Liver (tissue), 9 donors: ENCODE results near the gene GPD1L. TPM values are rescaled to one million over a fixed set of nuclear protein-coding genes. Genes with fewer than 3 reads are reported as not detected.
A peak's percentile ranks its signal among the peaks of the same experiment; 100 is the strongest.

ENCODE experiments used
- DNase-seq: peaks from one replicate; pipeline ENCODE4 v3.0.0-alpha.2; 2017; ENCODE audit warnings: low spot score
- H3K27ac ChIP-seq, 2 donors: one replicate each; pipeline ENCODE4 v1.7.0; 2013; ENCODE audit warnings: inconsistent platforms in 2 of 2, low read length in 2 of 2, control low read depth in 1 of 2, low read depth in 1 of 2, mild to moderate bottlenecking in 1 of 2
- H3K27me3 ChIP-seq, 4 donors: one replicate each; pipeline versions ENCODE4 v1.6.1 to v1.7.0; 2013; ENCODE audit warnings: low read length in 3 of 4, inconsistent platforms in 1 of 4, mild to moderate bottlenecking in 1 of 4, moderate library complexity in 1 of 4; ENCODE audit not compliant: control insufficient read depth in 4 of 4, insufficient read depth in 4 of 4
- H3K36me3 ChIP-seq, 4 donors: one replicate each; pipeline versions ENCODE4 v1.6.1 to v1.7.0; 2013; ENCODE audit warnings: low read length in 3 of 4, mild to moderate bottlenecking in 3 of 4, low read depth in 1 of 4, moderate library complexity in 1 of 4; ENCODE audit not compliant: control insufficient read depth in 4 of 4, insufficient read depth in 3 of 4
- H3K4me1 ChIP-seq, 4 donors: one replicate each; pipeline versions ENCODE4 v1.6.1 to v1.7.0; 2013; ENCODE audit warnings: low read length in 3 of 4, mild to moderate bottlenecking in 3 of 4, moderate library complexity in 1 of 4; ENCODE audit not compliant: control insufficient read depth in 4 of 4, insufficient read depth in 4 of 4
- H3K4me3 ChIP-seq, 3 donors: one replicate each; pipeline versions ENCODE4 v1.6.1 to v1.7.0; 2013; ENCODE audit warnings: low read length in 3 of 3, control low read depth in 1 of 3, low read depth in 1 of 3, mild to moderate bottlenecking in 1 of 3
- H3K9ac ChIP-seq, 2 donors: one replicate each; pipeline ENCODE4 v1.7.0; 2013; ENCODE audit warnings: low read length in 2 of 2, mild to moderate bottlenecking in 2 of 2, moderate library complexity in 2 of 2, control low read depth in 1 of 2, low read depth in 1 of 2
- H3K9me3 ChIP-seq, 4 donors: one replicate each; pipeline versions ENCODE4 v1.6.1 to v1.7.0; 2013; ENCODE audit warnings: low read length in 3 of 4; ENCODE audit not compliant: control insufficient read depth in 4 of 4
- ATF3 ChIP-seq: IDR thresholded peaks from 2 replicates; pipeline ENCODE4 v1.6.1; 2016; ENCODE audit warnings: antibody characterized with exemption
- CTCF ChIP-seq: fragments of 150-350 bp; IDR thresholded peaks from 2 replicates; pipeline ENCODE4 v1.5.1; 2017; ENCODE audit warnings: improper control_type of control experiment, low read depth, low read length; ENCODE audit not compliant: missing input control
- EGR1 ChIP-seq, 2 donors: IDR thresholded peaks; 2 replicates each; pipeline ENCODE4 v1.6.1; 2016 to 2018; ENCODE audit warnings: antibody characterized with exemption in 2 of 2, low read depth in 2 of 2
- FOXA1 ChIP-seq: IDR thresholded peaks from 2 replicates; pipeline ENCODE4 v1.6.1; 2016; ENCODE audit warnings: antibody characterized with exemption
- FOXA2 ChIP-seq: IDR thresholded peaks from 2 replicates; pipeline ENCODE4 v1.6.1; 2016; ENCODE audit warnings: antibody characterized with exemption
- GABPA ChIP-seq, 2 donors: IDR thresholded peaks in 1 of 2; conservative IDR thresholded peaks in 1 of 2; 2 replicates each; pipeline ENCODE4 v1.6.1; 2016; ENCODE audit warnings: antibody characterized with exemption in 2 of 2, mild to moderate bottlenecking in 1 of 2, moderate library complexity in 1 of 2
- HNF4G ChIP-seq: IDR thresholded peaks from 2 replicates; pipeline ENCODE4 v1.6.1; 2016; ENCODE audit warnings: antibody characterized with exemption
- JUND ChIP-seq, 2 donors: IDR thresholded peaks; 2 replicates each; pipeline ENCODE4 v1.6.1; 2016; ENCODE audit warnings: antibody characterized with exemption in 2 of 2
- MAX ChIP-seq: IDR thresholded peaks from 2 replicates; pipeline ENCODE4 v1.6.1; 2016; ENCODE audit warnings: antibody characterized with exemption
- NR2F2 ChIP-seq: IDR thresholded peaks from 2 replicates; pipeline ENCODE4 v1.6.1; 2016; ENCODE audit warnings: antibody characterized with exemption
- RAD21 ChIP-seq, 2 donors: IDR thresholded peaks; 2 replicates each; pipeline ENCODE4 v1.6.1; 2016; ENCODE audit warnings: antibody characterized with exemption in 2 of 2, mild to moderate bottlenecking in 2 of 2
- RXRA ChIP-seq, 2 donors: IDR thresholded peaks; 2 replicates each; pipeline ENCODE4 v1.6.1; 2017 to 2018; ENCODE audit warnings: antibody characterized with exemption in 2 of 2, mild to moderate bottlenecking in 1 of 2
- SP1 ChIP-seq: IDR thresholded peaks from 2 replicates; pipeline ENCODE4 v1.6.1; 2018; ENCODE audit warnings: antibody characterized with exemption, mild to moderate bottlenecking
- TAF1 ChIP-seq: conservative IDR thresholded peaks from 2 replicates; pipeline ENCODE4 v1.6.1; 2016; ENCODE audit warnings: antibody characterized with exemption, mild to moderate bottlenecking
- YY1 ChIP-seq: IDR thresholded peaks from 2 replicates; pipeline ENCODE4 v1.6.1; 2016; ENCODE audit warnings: antibody characterized with exemption, mild to moderate bottlenecking
- WGBS: extraction: QIAGEN DNeasy Blood & Tissue Kit; methylation state at CpG from one replicate; pipeline ENCODE4 v1.1.7; 2013; 5-methylcytosine and 5-hydroxymethylcytosine counted together
- polyA plus RNA-seq, 2 donors: library from polyadenylated mRNA; stranded (reverse) in 1 of 2; unstranded in 1 of 2; fragments of 200-250 nt in 1 of 2; fragments of >200 nt in 1 of 2; fragmentation: Nextera tagmentation in 1 of 2; extraction: Ambion mirVana in 1 of 2; gene quantifications; one replicate each; pipeline versions ENCODE4 v1.2.1 to v1.2.3, GENCODE V29; 2013 to 2015
- total RNA-seq, 2 donors: library from RNA; depleted of rRNA; stranded (reverse); fragments of >200 nt; gene quantifications; one replicate each; pipeline ENCODE4 v1.2.3, GENCODE V29; 2014
- donor health status: healthy.
- donor health status: healthy.
- donor health status: healthy.
- donor health status: healthy.
- donor health status: healthy.

GPD1L gene
- total and polyA plus RNA-seq, 4 donors = 1.4 to 5.0 (median 3.1) TPM

- no peaks in the 10 kb centered on the region for H3K9me3 ChIP-seq
- H3K9ac ChIP-seq = no peak overlapping the region
- H3K4me3 ChIP-seq = no peak overlapping the region
- no peaks in the 10 kb centered on the region for H3K27me3 ChIP-seq
- no peak for DNase-seq
- no peaks in the 10 kb centered on the region for H3K4me1 ChIP-seq
- no peaks in the 10 kb centered on the region for H3K36me3 ChIP-seq
- H3K27ac ChIP-seq = no peak overlapping the region
- WGBS = 95% methylated on average over 1 of the region's 1 CpG
- TF ChIP-seq FOXA1 (no peak), NR2F2 (no peak), ATF3 (no peak), RXRA (IDR thresholded peaks at IDR 0.05) (no peak), GABPA (IDR thresholded peaks at IDR 0.05 in 1 of 2, conservative IDR thresholded peaks at IDR 0.05 in 1 of 2) (no peak), TAF1 (no peak), EGR1 (IDR thresholded peaks at IDR 0.05; ENCODE audit: low read depth in 2 of 2) (no peak), CTCF (no peak), JUND (IDR thresholded peaks at IDR 0.05) (no peak), YY1 (no peak), RAD21 (IDR thresholded peaks at IDR 0.05) (no peak), MAX (no peak)
Measured at GRCh38 chr3:32202496-32202895, 96.1 kb downstream of the GPD1L start.

- Histone ChIP-seq H3K36me3 (no peaks in the 10 kb centered on the region), H3K4me3 (no peak overlapping the region), H3K27ac (no peak overlapping the region), H3K27me3 (no peaks in the 10 kb centered on the region), H3K9ac (no peak overlapping the region), H3K4me1 (no peaks in the 10 kb centered on the region), H3K9me3 (no peaks in the 10 kb centered on the region)
- DNase-seq = no peak
- TF ChIP-seq GABPA (IDR thresholded peaks at IDR 0.05 in 1 of 2, conservative IDR thresholded peaks at IDR 0.05 in 1 of 2) (no peak), JUND (IDR thresholded peaks at IDR 0.05) (peak; percentile 33 to 79)
Measured at GRCh38 chr3:32203854-32204253, 97.4 kb downstream of the GPD1L start.

GRCh38 chr3:32208447-32208846 is 102.0 kb downstream of the GPD1L start:
- Histone ChIP-seq H3K27ac (no peak overlapping the region), H3K9ac (no peak overlapping the region), H3K4me3 (no peak overlapping the region), H3K4me1 (no peaks in the 10 kb centered on the region), H3K9me3 (no peaks in the 10 kb centered on the region), H3K27me3 (no peaks in the 10 kb centered on the region), H3K36me3 (no peaks in the 10 kb centered on the region)
- TF ChIP-seq YY1 (no peak), ATF3 (no peak), SP1 (no peak), TAF1 (no peak), RAD21 (IDR thresholded peaks at IDR 0.05) (no peak), GABPA (IDR thresholded peaks at IDR 0.05 in 1 of 2, conservative IDR thresholded peaks at IDR 0.05 in 1 of 2) (no peak), JUND (IDR thresholded peaks at IDR 0.05) (no peak), EGR1 (IDR thresholded peaks at IDR 0.05; ENCODE audit: low read depth in 2 of 2) (no peak), MAX (no peak), FOXA2 (no peak), HNF4G (no peak), RXRA (IDR thresholded peaks at IDR 0.05) (no peak)
- DNase-seq = no peak
- WGBS = 85% methylated on average over 4 of the region's 4 CpGs
